Epithelial cell of proximal tubule (primary cell): ENCODE results near the gene MYMK. TPM values are rescaled to one million over a fixed set of nuclear protein-coding genes. Genes with fewer than 3 reads are reported as not detected.

Experiments
- DNase-seq: peaks from one replicate; pipeline ENCODE4 v3.0.0-alpha.2; 2011; ENCODE audit warnings: low read depth
- H3K4me3 ChIP-seq: 2 replicates; pipeline ENCODE4 v1.5.1; 2011; ENCODE audit warnings: low read depth, mild to moderate bottlenecking, low read length
- CTCF ChIP-seq: conservative IDR thresholded peaks from 2 replicates; pipeline ENCODE4 v1.5.1; 2012; ENCODE audit warnings: low read depth, mild to moderate bottlenecking, low read length
- total RNA-seq: library from RNA; depleted of rRNA; stranded (reverse); fragments of >200 nt; gene quantifications from 2 replicates; pipeline ENCODE4 v1.2.3, GENCODE V29; 2015

MYMK gene
- total RNA-seq, 1 donor from 2014 or later = not detected

GRCh38 chr9:133539991-133540697 is 15.4 kb upstream of the MYMK start:
- no peak for DNase-seq
- H3K4me3 ChIP-seq = no peak overlapping the region
- TF ChIP-seq CTCF = no peak

- no peak overlapping the region for H3K4me3 ChIP-seq
- TF ChIP-seq CTCF = no peak
- DNase-seq = no peak
Observed at GRCh38 chr9:133538851-133539833, 14.4 kb upstream of the MYMK start.

- no peak overlapping the region for H3K4me3 ChIP-seq
- TF ChIP-seq CTCF = no peak
- DNase-seq = no peak
Observed at GRCh38 chr9:133538176-133538575, 13.4 kb upstream of the MYMK start.

- DNase-seq = no peak
- TF ChIP-seq CTCF = no peak
- H3K4me3 ChIP-seq = no peak overlapping the region
Observed at GRCh38 chr9:133537257-133537656, 12.5 kb upstream of the MYMK start.

- TF ChIP-seq CTCF = no peak
- no peak overlapping the region for H3K4me3 ChIP-seq
- DNase-seq = no peak
Observed at GRCh38 chr9:133536536-133536935, 11.8 kb upstream of the MYMK start.

GRCh38 chr9:133536080-133536479 is 11.3 kb upstream of the MYMK start:
- TF ChIP-seq CTCF = no peak
- DNase-seq = no peak
- no peak overlapping the region for H3K4me3 ChIP-seq
